Neural progenitor cell (in vitro differentiated cells): Measurements from ENCODE around the gene AMACR. TPM values are rescaled to one million over a fixed set of nuclear protein-coding genes. Genes with fewer than 3 reads are reported as not detected.
A peak's percentile ranks its signal among the peaks of the same experiment; 100 is the strongest.

Source experiments
- DNase-seq: peaks from one replicate; pipeline ENCODE4 v3.0.0-alpha.2; 2016; ENCODE audit warnings: low spot score
- H2AFZ ChIP-seq: fragments of 200-600 bp; sonication (generic); replicated peaks from 2 replicates; pipeline ENCODE4 v1.6.1; 2016; ENCODE audit warnings: antibody characterized with exemption
- H3F3A ChIP-seq: fragments of 200-600 bp; sonication (generic); 2 replicates; pipeline ENCODE4 v1.6.1; 2016; ENCODE audit warnings: antibody characterized with exemption, low read depth
- H3K27ac ChIP-seq: fragments of 200-600 bp; sonication (generic); 2 replicates; pipeline ENCODE4 v1.5.1; 2016; ENCODE audit warnings: mild to moderate bottlenecking
- H3K27me3 ChIP-seq: fragments of 200-600 bp; sonication (generic); 2 replicates; pipeline ENCODE4 v1.6.1; 2016; ENCODE audit warnings: mild to moderate bottlenecking, moderate library complexity
- H3K36me3 ChIP-seq: fragments of 200-600 bp; sonication (generic); 2 replicates; pipeline ENCODE4 v1.5.1; 2016
- H3K4me1 ChIP-seq: fragments of 200-600 bp; sonication (generic); 2 replicates; pipeline ENCODE4 v1.6.1; 2016; ENCODE audit warnings: mixed run types
- H3K4me2 ChIP-seq: fragments of 200-600 bp; sonication (generic); 2 replicates; pipeline ENCODE4 v1.6.1; 2016
- H3K4me3 ChIP-seq: fragments of 200-600 bp; sonication (generic); 2 replicates; pipeline ENCODE4 v1.5.1; 2016
- H3K79me2 ChIP-seq: fragments of 200-600 bp; sonication (generic); 2 replicates; pipeline ENCODE4 v1.6.1; 2016; ENCODE audit warnings: low read depth
- H3K9ac ChIP-seq: fragments of 200-600 bp; sonication (generic); 2 replicates; pipeline ENCODE4 v1.6.1; 2016
- H3K9me3 ChIP-seq: fragments of 200-600 bp; sonication (generic); 2 replicates; pipeline ENCODE4 v1.5.1; 2016; ENCODE audit warnings: low read depth
- H4K20me1 ChIP-seq: fragments of 200-600 bp; sonication (generic); 2 replicates; pipeline ENCODE4 v1.6.1; 2016; ENCODE audit warnings: low read depth
- H3K27ac Mint-ChIP-seq: 3 replicates; pipeline ENCODE4 v1.8.0; 2021; ENCODE audit warnings: mixed read lengths
- H3K27me3 Mint-ChIP-seq: 2 replicates; pipeline ENCODE4 v1.8.0; 2022; ENCODE audit warnings: low read depth, mild to moderate bottlenecking, inconsistent platforms, moderate library complexity, mixed read lengths; ENCODE audit not compliant: insufficient read depth
- H3K36me3 Mint-ChIP-seq: 3 replicates; pipeline ENCODE4 v1.8.0; 2021; ENCODE audit warnings: mixed read lengths
- H3K4me1 Mint-ChIP-seq: 3 replicates; pipeline ENCODE4 v1.8.0; 2021; ENCODE audit warnings: mixed read lengths
- H3K4me3 Mint-ChIP-seq: 3 replicates; pipeline ENCODE4 v1.8.0; 2021; ENCODE audit warnings: mild to moderate bottlenecking, moderate library complexity, mixed read lengths
- H3K9me3 Mint-ChIP-seq: 3 replicates; pipeline ENCODE4 v1.8.0; 2020; ENCODE audit warnings: mixed read lengths
- EZH2 ChIP-seq: fragments of 200-600 bp; sonication (generic); IDR thresholded peaks from 2 replicates; pipeline ENCODE4 v1.6.1; 2017; ENCODE audit warnings: antibody characterized with exemption, mild to moderate bottlenecking, moderate library complexity
- EZH2phosphoT487 ChIP-seq: fragments of 200-600 bp; sonication (generic); IDR thresholded peaks from 2 replicates; pipeline ENCODE4 v1.6.1; 2017; ENCODE audit warnings: antibody characterized with exemption
- total RNA-seq: library from RNA; depleted of rRNA; stranded (reverse); fragments of >200 nt; gene quantifications from 2 replicates; pipeline ENCODE4 v1.2.3, GENCODE V29; 2015; ENCODE audit warnings: low replicate concordance
- TF ChIP-seq, protein P1 (sequence below): fragments of 200-600 bp; sonication (generic); IDR thresholded peaks from 2 replicates; pipeline ENCODE4 v1.5.1; 2017; ENCODE audit warnings: antibody characterized with exemption, mild to moderate bottlenecking

Gene AMACR
- total RNA-seq, 1 donor from 2014 or later = 14.9 TPM

DNA sequence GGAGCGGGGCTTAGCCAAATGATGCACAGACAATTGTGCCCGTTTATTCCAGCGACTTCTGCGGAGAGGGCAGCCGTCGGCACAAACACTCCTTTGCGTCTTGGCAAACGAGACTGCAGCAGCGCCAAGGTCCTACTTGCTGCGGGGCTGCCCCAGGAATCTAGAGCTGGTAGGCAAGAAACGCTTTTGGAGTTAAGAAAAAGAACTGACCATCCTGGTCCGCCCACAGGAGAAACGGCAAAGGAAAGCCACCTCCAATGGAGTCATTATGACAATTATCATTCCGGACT is 69.4 kb downstream of the AMACR start:
- no peak overlapping the region for H2AFZ ChIP-seq
- Mint-ChIP-seq H3K36me3 (no peaks in the 10 kb centered on the region), H3K4me1 (peaks cover 8% of the 10 kb centered on the region), H3K9me3 (no peaks in the 10 kb centered on the region), H3K27me3 (peaks cover 8% of the 10 kb centered on the region), H3K4me3 (no peak overlapping the region), H3K27ac (no peak overlapping the region)
- no peak overlapping the region for H3K27ac ChIP-seq
- no peaks in the 10 kb centered on the region for H3K79me2 ChIP-seq
- no peaks in the 10 kb centered on the region for H3F3A ChIP-seq
- H3K4me2 ChIP-seq = no peak overlapping the region
- TF ChIP-seq EZH2phosphoT487 (no peak), EZH2 (no peak)
- TF ChIP-seq, protein P1, sequence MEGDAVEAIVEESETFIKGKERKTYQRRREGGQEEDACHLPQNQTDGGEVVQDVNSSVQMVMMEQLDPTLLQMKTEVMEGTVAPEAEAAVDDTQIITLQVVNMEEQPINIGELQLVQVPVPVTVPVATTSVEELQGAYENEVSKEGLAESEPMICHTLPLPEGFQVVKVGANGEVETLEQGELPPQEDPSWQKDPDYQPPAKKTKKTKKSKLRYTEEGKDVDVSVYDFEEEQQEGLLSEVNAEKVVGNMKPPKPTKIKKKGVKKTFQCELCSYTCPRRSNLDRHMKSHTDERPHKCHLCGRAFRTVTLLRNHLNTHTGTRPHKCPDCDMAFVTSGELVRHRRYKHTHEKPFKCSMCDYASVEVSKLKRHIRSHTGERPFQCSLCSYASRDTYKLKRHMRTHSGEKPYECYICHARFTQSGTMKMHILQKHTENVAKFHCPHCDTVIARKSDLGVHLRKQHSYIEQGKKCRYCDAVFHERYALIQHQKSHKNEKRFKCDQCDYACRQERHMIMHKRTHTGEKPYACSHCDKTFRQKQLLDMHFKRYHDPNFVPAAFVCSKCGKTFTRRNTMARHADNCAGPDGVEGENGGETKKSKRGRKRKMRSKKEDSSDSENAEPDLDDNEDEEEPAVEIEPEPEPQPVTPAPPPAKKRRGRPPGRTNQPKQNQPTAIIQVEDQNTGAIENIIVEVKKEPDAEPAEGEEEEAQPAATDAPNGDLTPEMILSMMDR = no peak
- peaks cover 29% of the 10 kb centered on the region for H3K27me3 ChIP-seq
- no peaks in the 10 kb centered on the region for H3K36me3 ChIP-seq
- H3K4me1 ChIP-seq = no peaks in the 10 kb centered on the region
- no peak overlapping the region for H3K4me3 ChIP-seq
- no peak overlapping the region for H3K9ac ChIP-seq
- DNase-seq = no peak
- H4K20me1 ChIP-seq = peaks cover 10% of the 10 kb centered on the region
- no peaks in the 10 kb centered on the region for H3K9me3 ChIP-seq

DNA sequence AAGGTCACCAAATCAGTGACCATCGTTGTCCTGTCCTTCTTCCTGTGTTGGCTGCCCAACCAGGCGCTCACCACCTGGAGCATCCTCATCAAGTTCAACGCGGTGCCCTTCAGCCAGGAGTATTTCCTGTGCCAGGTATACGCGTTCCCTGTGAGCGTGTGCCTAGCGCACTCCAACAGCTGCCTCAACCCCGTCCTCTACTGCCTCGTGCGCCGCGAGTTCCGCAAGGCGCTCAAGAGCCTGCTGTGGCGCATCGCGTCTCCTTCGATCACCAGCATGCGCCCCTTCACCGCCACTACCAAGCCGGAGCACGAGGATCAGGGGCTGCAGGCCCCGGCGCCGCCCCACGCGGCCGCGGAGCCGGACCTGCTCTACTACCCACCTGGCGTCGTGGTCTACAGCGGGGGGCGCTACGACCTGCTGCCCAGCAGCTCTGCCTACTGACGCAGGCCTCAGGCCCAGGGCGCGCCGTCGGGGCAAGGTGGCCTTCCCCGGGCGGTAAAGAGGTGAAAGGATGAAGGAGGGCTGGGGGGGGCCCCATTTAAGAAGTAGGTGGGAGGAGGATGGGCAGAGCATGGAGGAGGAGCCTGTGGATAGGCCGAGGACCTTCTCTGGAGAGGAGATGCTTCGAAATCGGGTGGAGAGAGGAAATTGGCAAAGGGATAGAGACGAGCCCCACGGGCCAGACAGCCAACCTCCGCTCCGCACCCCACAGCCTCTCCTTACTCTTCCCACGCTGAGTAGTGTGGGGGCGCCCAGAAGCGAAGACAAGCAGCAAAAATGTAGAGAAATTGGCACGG is 69.9 kb downstream of the AMACR start:
- H3K79me2 ChIP-seq = no peaks in the 10 kb centered on the region
- no peaks in the 10 kb centered on the region for H3K36me3 ChIP-seq
- H3K9me3 ChIP-seq = no peaks in the 10 kb centered on the region
- H3K27me3 Mint-ChIP-seq = peaks cover 8% of the 10 kb centered on the region
- no peak overlapping the region for H3K27ac ChIP-seq
- TF ChIP-seq EZH2 (no peak), EZH2phosphoT487 (no peak)
- TF ChIP-seq, protein P1 = no peak
- H3K4me1 Mint-ChIP-seq = peaks cover 8% of the 10 kb centered on the region
- no peak overlapping the region for H3K9ac ChIP-seq
- no peak overlapping the region for H2AFZ ChIP-seq
- H3K27ac Mint-ChIP-seq = no peak overlapping the region
- H3F3A ChIP-seq = no peaks in the 10 kb centered on the region
- no peak overlapping the region for H3K4me2 ChIP-seq
- H3K4me1 ChIP-seq = no peaks in the 10 kb centered on the region
- no peak overlapping the region for H3K4me3 ChIP-seq
- H3K27me3 ChIP-seq = peaks cover 29% of the 10 kb centered on the region
- no peaks in the 10 kb centered on the region for H3K9me3 Mint-ChIP-seq
- no peak overlapping the region for H3K4me3 Mint-ChIP-seq
- no peaks in the 10 kb centered on the region for H3K36me3 Mint-ChIP-seq
- DNase-seq = no peak
- H4K20me1 ChIP-seq = peaks cover 10% of the 10 kb centered on the region

DNA sequence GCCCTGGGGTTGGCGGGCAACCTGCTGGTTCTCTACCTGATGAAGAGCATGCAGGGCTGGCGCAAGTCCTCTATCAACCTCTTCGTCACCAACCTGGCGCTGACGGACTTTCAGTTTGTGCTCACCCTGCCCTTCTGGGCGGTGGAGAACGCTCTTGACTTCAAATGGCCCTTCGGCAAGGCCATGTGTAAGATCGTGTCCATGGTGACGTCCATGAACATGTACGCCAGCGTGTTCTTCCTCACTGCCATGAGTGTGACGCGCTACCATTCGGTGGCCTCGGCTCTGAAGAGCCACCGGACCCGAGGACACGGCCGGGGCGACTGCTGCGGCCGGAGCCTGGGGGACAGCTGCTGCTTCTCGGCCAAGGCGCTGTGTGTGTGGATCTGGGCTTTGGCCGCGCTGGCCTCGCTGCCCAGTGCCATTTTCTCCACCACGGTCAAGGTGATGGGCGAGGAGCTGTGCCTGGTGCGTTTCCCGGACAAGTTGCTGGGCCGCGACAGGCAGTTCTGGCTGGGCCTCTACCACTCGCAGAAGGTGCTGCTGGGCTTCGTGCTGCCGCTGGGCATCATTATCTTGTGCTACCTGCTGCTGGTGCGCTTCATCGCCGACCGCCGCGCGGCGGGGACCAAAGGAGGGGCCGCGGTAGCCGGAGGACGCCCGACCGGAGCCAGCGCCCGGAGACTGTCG is 70.7 kb downstream of the AMACR start:
- TF ChIP-seq, protein P1 = no peak
- TF ChIP-seq EZH2phosphoT487 (no peak), EZH2 (no peak)
- no peak overlapping the region for H3K9ac ChIP-seq
- no peaks in the 10 kb centered on the region for H3K79me2 ChIP-seq
- DNase-seq = no peak
- no peaks in the 10 kb centered on the region for H3K9me3 ChIP-seq
- H3K4me2 ChIP-seq = no peak overlapping the region
- peaks cover 10% of the 10 kb centered on the region for H4K20me1 ChIP-seq
- peaks cover 5% of the 10 kb centered on the region for H3K27me3 Mint-ChIP-seq
- no peaks in the 10 kb centered on the region for H3F3A ChIP-seq
- no peak overlapping the region for H3K27ac Mint-ChIP-seq
- no peak overlapping the region for H3K4me3 ChIP-seq
- peaks cover 8% of the 10 kb centered on the region for H3K4me1 Mint-ChIP-seq
- H2AFZ ChIP-seq = no peak overlapping the region
- H3K36me3 Mint-ChIP-seq = no peaks in the 10 kb centered on the region
- peak overlapping the region; percentile 60 for H3K4me3 Mint-ChIP-seq
- H3K4me1 ChIP-seq = no peaks in the 10 kb centered on the region
- H3K36me3 ChIP-seq = no peaks in the 10 kb centered on the region
- H3K27ac ChIP-seq = no peak overlapping the region
- no peaks in the 10 kb centered on the region for H3K9me3 Mint-ChIP-seq
- H3K27me3 ChIP-seq = peaks cover 29% of the 10 kb centered on the region
